Skeletal muscle cell (primary cell): ENCODE measurements around the gene TEX36.
"Not testable (repeated sequence)": the region's sequence is repeated elsewhere in the genome, so short reads cannot be mapped to it uniquely, and the experiment has no call there.

Experiments used
- DNase-seq: peaks from one replicate; pipeline ENCODE4 v3.0.0-alpha.2; 2010; ENCODE audit warnings: low read depth
- H3K4me3 ChIP-seq: 2 replicates; pipeline ENCODE4 v1.5.1; 2011; ENCODE audit warnings: low read depth, mild to moderate bottlenecking, control low read depth, low read length, moderate library complexity

The TEX36 gene

GRCh38 chr10:125639846-125640245, 43.1 kb downstream of the TEX36 start:
- no peak for DNase-seq

GRCh38 chr10:125638555-125638954, 44.4 kb downstream of the TEX36 start:
- no peak overlapping the region for H3K4me3 ChIP-seq
- no peak for DNase-seq

More at GRCh38 chr10:125639846-125640245, 43.1 kb downstream of the TEX36 start:
- no peak overlapping the region for H3K4me3 ChIP-seq

- no peak for DNase-seq
- H3K4me3 ChIP-seq: no peak overlapping the region
Observed at GRCh38 chr10:125637496-125637895, 45.5 kb downstream of the TEX36 start.

- H3K4me3 ChIP-seq: no peak overlapping the region
- DNase-seq: no peak
Observed at GRCh38 chr10:125634606-125635005, 48.4 kb downstream of the TEX36 start.

- no peak overlapping the region for H3K4me3 ChIP-seq
- DNase-seq: no peak
Observed at GRCh38 chr10:125633517-125633999, 49.4 kb downstream of the TEX36 start.

GRCh38 chr10:125631806-125632205, 51.2 kb downstream of the TEX36 start:
- no peak for DNase-seq
- H3K4me3 ChIP-seq: no peak overlapping the region

- no peak overlapping the region for H3K4me3 ChIP-seq
- DNase-seq: peak; percentile 13
Observed at GRCh38 chr10:125629758-125630376, 53.1 kb downstream of the TEX36 start.

GRCh38 chr10:125628104-125629049, 54.6 kb downstream of the TEX36 start:
- DNase-seq: no peak
- no peak overlapping the region for H3K4me3 ChIP-seq

- DNase-seq: no peak
- H3K4me3 ChIP-seq: no peak overlapping the region
Observed at GRCh38 chr10:125627646-125628045, 55.3 kb downstream of the TEX36 start.

GRCh38 chr10:125626671-125627070, 56.3 kb downstream of the TEX36 start:
- no peak for DNase-seq
- H3K4me3 ChIP-seq: no peak overlapping the region

GRCh38 chr10:125625586-125625985, 57.4 kb downstream of the TEX36 start:
- no peak for DNase-seq
- no peak overlapping the region for H3K4me3 ChIP-seq

GRCh38 chr10:125624800-125625199, 58.2 kb downstream of the TEX36 start:
- no peak for DNase-seq
- H3K4me3 ChIP-seq: no peak overlapping the region

- H3K4me3 ChIP-seq: no peak overlapping the region
- no peak for DNase-seq
Observed at GRCh38 chr10:125621052-125621451, 61.9 kb downstream of the TEX36 start.

- no peak overlapping the region for H3K4me3 ChIP-seq
- DNase-seq: no peak
Observed at GRCh38 chr10:125620401-125620800, 62.6 kb downstream of the TEX36 start.

- not testable (repeated sequence) for H3K4me3 ChIP-seq
Observed at GRCh38 chr10:125613062-125613461, 69.9 kb downstream of the TEX36 start.

GRCh38 chr10:125611756-125612155, 71.2 kb downstream of the TEX36 start:
- no peak for DNase-seq
- no peak overlapping the region for H3K4me3 ChIP-seq

More at GRCh38 chr10:125613062-125613461, 69.9 kb downstream of the TEX36 start:
- DNase-seq: not testable (repeated sequence)

GRCh38 chr10:125611216-125611615, 71.7 kb downstream of the TEX36 start:
- no peak for DNase-seq
- H3K4me3 ChIP-seq: no peak overlapping the region

GRCh38 chr10:125609859-125610258, 73.1 kb downstream of the TEX36 start:
- no peak for DNase-seq

GRCh38 chr10:125608474-125608873, 74.5 kb downstream of the TEX36 start:
- no peak for DNase-seq
- H3K4me3 ChIP-seq: no peak overlapping the region

More at GRCh38 chr10:125609859-125610258, 73.1 kb downstream of the TEX36 start:
- H3K4me3 ChIP-seq: no peak overlapping the region

GRCh38 chr10:125607689-125608290, 75.2 kb downstream of the TEX36 start:
- no peak for DNase-seq
- H3K4me3 ChIP-seq: no peak overlapping the region
